ENCODE results near the gene MMP12. TPM values are rescaled to one million over a fixed set of nuclear protein-coding genes. Genes with fewer than 3 reads are reported as not detected.

Gene MMP12
- total RNA-seq: 1 to 10 TPM in 1 of 6 experiments, not detected in 5; 1.5 TPM
- long read RNA-seq: 0 reads

- WGBS (ENCODE audit: insufficient coverage, low coverage, low lambda C conversion rate, missing lambda C conversion rate): 47% methylated on average over 4 of the region's 4 CpGs
- Histone ChIP-seq H3K4me3 (no peak within 1 kb of the TSS), H3K4me1 (no peaks in the 10 kb centered on the region), H3K36me3 (no peaks in the 10 kb centered on the region), H3K9me3 (no peaks in the 10 kb centered on the region), H3K27ac (no peak within 1 kb of the TSS), H3K27me3 (no peaks in the 10 kb centered on the region)
- DNase-seq (no peak), ATAC-seq (no peak)
- TF ChIP-seq POLR2A (IDR thresholded peaks at IDR 0.05) (no peak), CTCF (IDR thresholded peaks at IDR 0.05) (no peak)
- intact Hi-C loops (cut with DNase I): no loop called here
Measured at GRCh38 chr11:102874852-102875251, at the start of gene MMP12. Gene MMP12, minus strand, starts transcription at chr11:102874982. Its CDS starts 45 bp downstream, at chr11:102874937.

GRCh38 chr11:102921587-102922220 is 46.9 kb upstream of the MMP12 start:
- no peaks in the 10 kb centered on the region for H3K9me3 ChIP-seq
- no peak for TF ChIP-seq POLR2A (IDR thresholded peaks at IDR 0.05)
- TF ChIP-seq CTCF (IDR thresholded peaks at IDR 0.05): no peak

GRCh38 chr11:102920118-102920684 is 45.4 kb upstream of the MMP12 start:
- Histone ChIP-seq H3K36me3 (no peaks in the 10 kb centered on the region), H3K9me3 (no peaks in the 10 kb centered on the region), H3K4me3 (no peak overlapping the region), H3K27ac (no peak overlapping the region), H3K27me3 (no peaks in the 10 kb centered on the region), H3K4me1 (no peaks in the 10 kb centered on the region)
- 35% methylated on average over 11 of the region's 13 CpGs for WGBS (ENCODE audit: insufficient coverage, low coverage, low lambda C conversion rate, missing lambda C conversion rate)
- intact Hi-C loops (cut with DNase I): no loop called here
- no peak for TF ChIP-seq CTCF (IDR thresholded peaks at IDR 0.05)
- TF ChIP-seq POLR2A (IDR thresholded peaks at IDR 0.05): no peak
- DNase-seq (no peak), ATAC-seq (peak in 3 of 4 donors; percentile 48 to 64 (median 53))

More at GRCh38 chr11:102921587-102922220, 46.9 kb upstream of the MMP12 start:
- intact Hi-C loops (cut with DNase I): no loop called here
- no peak overlapping the region for H3K4me3 ChIP-seq
- H3K27ac ChIP-seq: no peak overlapping the region
- DNase-seq (peak in 1 of 3 donors; percentile 30), ATAC-seq (peak; percentile 22 to 63 (median 45))
- WGBS (ENCODE audit: insufficient coverage, low coverage, low lambda C conversion rate, missing lambda C conversion rate): 23% methylated on average over 3 of the region's 3 CpGs
- no peaks in the 10 kb centered on the region for H3K27me3 ChIP-seq
- no peaks in the 10 kb centered on the region for H3K4me1 ChIP-seq
- H3K36me3 ChIP-seq: no peaks in the 10 kb centered on the region

- Histone ChIP-seq H3K36me3 (no peaks in the 10 kb centered on the region), H3K27me3 (no peaks in the 10 kb centered on the region), H3K4me1 (no peaks in the 10 kb centered on the region), H3K4me3 (no peak overlapping the region), H3K27ac (no peak overlapping the region), H3K9me3 (no peaks in the 10 kb centered on the region)
- DNase-seq (no peak), ATAC-seq (no peak)
- intact Hi-C loops (cut with DNase I): no loop called here
- TF ChIP-seq CTCF (IDR thresholded peaks at IDR 0.05): no peak
- TF ChIP-seq POLR2A (IDR thresholded peaks at IDR 0.05): no peak
Measured at GRCh38 chr11:102915044-102915375, 40.2 kb upstream of the MMP12 start.

All from right lobe of liver (tissue), 6 donors.